HepG2 (cell line): ENCODE results near the gene RPS2. TPM values are rescaled to one million over a fixed set of nuclear protein-coding genes. Genes with fewer than 3 reads are reported as not detected.
A peak's percentile ranks its signal among the peaks of the same experiment; 100 is the strongest.

Source experiments
- BORCS8-MEF2B ChIP-seq: sonication (generic); formaldehyde crosslinking; IDR thresholded peaks from 2 replicates; pipeline ENCODE4 v1.8.0; 2022; ENCODE audit warnings: mild to moderate bottlenecking, missing genetic modification reagents
- CCDC6 ChIP-seq: sonication (generic); formaldehyde crosslinking; IDR thresholded peaks from 2 replicates; pipeline ENCODE4 v1.8.1; 2022; ENCODE audit warnings: mild to moderate bottlenecking, missing genetic modification reagents, moderate library complexity
- HOXD1 ChIP-seq: sonication (generic); formaldehyde crosslinking; IDR thresholded peaks from 2 replicates; pipeline ENCODE4 v1.5.0; 2020; ENCODE audit warnings: missing genetic modification reagents
- SIN3A ChIP-seq: IDR thresholded peaks from 2 replicates; pipeline ENCODE4 v1.6.1; 2011; ENCODE audit warnings: low read depth, mild to moderate bottlenecking, control low read depth, low read length, borderline replicate concordance
- SKI ChIP-seq: fragments of 450-650 bp; IDR thresholded peaks from one replicate; pipeline ENCODE4 v1.6.1; 2018; ENCODE audit warnings: mild to moderate bottlenecking; ENCODE audit not compliant: partially characterized antibody
- TCF7 ChIP-seq: sonication (generic); IDR thresholded peaks from 2 replicates; pipeline ENCODE4 v1.6.1; 2016; ENCODE audit warnings: antibody characterized with exemption, low read depth
- ZFP90 ChIP-seq: sonication (generic); formaldehyde crosslinking; IDR thresholded peaks from 2 replicates; pipeline ENCODE4 v1.8.0; 2022; ENCODE audit warnings: missing genetic modification reagents, mild to moderate bottlenecking, inconsistent platforms, borderline replicate concordance
- ZNF282 ChIP-seq: fragments of 450-650 bp; IDR thresholded peaks from 2 replicates; pipeline ENCODE4 v1.6.1; 2018; ENCODE audit not compliant: partially characterized antibody
- ZNF441 ChIP-seq: sonication (generic); formaldehyde crosslinking; IDR thresholded peaks from 2 replicates; pipeline ENCODE4 v1.7.0; 2021; ENCODE audit warnings: missing genetic modification reagents, borderline replicate concordance
- ZNF569 ChIP-seq: sonication (generic); formaldehyde crosslinking; IDR thresholded peaks from 2 replicates; pipeline ENCODE4 v1.5.0; 2020; ENCODE audit warnings: mild to moderate bottlenecking, missing genetic modification reagents, moderate library complexity, borderline replicate concordance
- polyA plus RNA-seq, 8 experiments: library from polyadenylated mRNA; depleted of rRNA in 3 of 8; stranded (reverse) in 7 of 8; unstranded in 1 of 8; fragments of >200 nt; fragmentation: Illumina TruSeq in 4 of 8; extraction: Trizol in 4 of 8; gene quantifications; 2 replicates each; pipeline versions ENCODE4 v1.2.1 to v1.2.3, GENCODE V29; 2011 to 2016; ENCODE audit warnings: low read depth in 4 of 8, missing spikeins in 1 of 8, mixed read lengths in 1 of 8; ENCODE audit not compliant: insufficient read depth in 1 of 8
- total RNA-seq, 5 experiments: library from RNA; depleted of rRNA; stranded (reverse); fragments of >200 nt; fragmentation: Illumina TruSeq; extraction: Trizol; gene quantifications; 2 replicates each; pipeline ENCODE4 v1.2.3, GENCODE V29; 2016; ENCODE audit warnings: low read depth in 1 of 5
- TF ChIP-seq, protein P1 (sequence below): sonication (generic); formaldehyde crosslinking; IDR thresholded peaks from 2 replicates; pipeline ENCODE4 v1.4.0; 2020; ENCODE audit warnings: missing genetic modification reagents
- TF ChIP-seq, protein P2 (sequence below): sonication (generic); formaldehyde crosslinking; IDR thresholded peaks from 2 replicates; pipeline ENCODE4 v1.8.1; 2023; ENCODE audit warnings: mild to moderate bottlenecking, missing genetic modification reagents
- TF ChIP-seq, protein P3 (sequence below): sonication (generic); formaldehyde crosslinking; IDR thresholded peaks from 2 replicates; pipeline ENCODE4 v1.4.0; 2020; ENCODE audit warnings: mild to moderate bottlenecking, missing genetic modification reagents
- TF ChIP-seq, protein P4 (sequence below): fragments of 450-650 bp; IDR thresholded peaks from 2 replicates; pipeline ENCODE4 v1.6.1; 2016
- TF ChIP-seq, protein P5 (sequence below), 2 experiments: sonication (generic) in 1 of 2; formaldehyde crosslinking in 1 of 2; IDR thresholded peaks; 2 replicates each; pipeline versions ENCODE4 v1.4.0 to v1.6.1; 2016 to 2020; ENCODE audit warnings: borderline replicate concordance in 1 of 2, low read depth in 1 of 2, mild to moderate bottlenecking in 1 of 2, missing genetic modification reagents in 1 of 2

RPS2 gene
- total and polyA plus RNA-seq, 2 of the 13 experiments (the other 11 are each of a cell fraction or from before 2014, with no cell fraction given) = 1,908 to 4,514 TPM

DNA sequence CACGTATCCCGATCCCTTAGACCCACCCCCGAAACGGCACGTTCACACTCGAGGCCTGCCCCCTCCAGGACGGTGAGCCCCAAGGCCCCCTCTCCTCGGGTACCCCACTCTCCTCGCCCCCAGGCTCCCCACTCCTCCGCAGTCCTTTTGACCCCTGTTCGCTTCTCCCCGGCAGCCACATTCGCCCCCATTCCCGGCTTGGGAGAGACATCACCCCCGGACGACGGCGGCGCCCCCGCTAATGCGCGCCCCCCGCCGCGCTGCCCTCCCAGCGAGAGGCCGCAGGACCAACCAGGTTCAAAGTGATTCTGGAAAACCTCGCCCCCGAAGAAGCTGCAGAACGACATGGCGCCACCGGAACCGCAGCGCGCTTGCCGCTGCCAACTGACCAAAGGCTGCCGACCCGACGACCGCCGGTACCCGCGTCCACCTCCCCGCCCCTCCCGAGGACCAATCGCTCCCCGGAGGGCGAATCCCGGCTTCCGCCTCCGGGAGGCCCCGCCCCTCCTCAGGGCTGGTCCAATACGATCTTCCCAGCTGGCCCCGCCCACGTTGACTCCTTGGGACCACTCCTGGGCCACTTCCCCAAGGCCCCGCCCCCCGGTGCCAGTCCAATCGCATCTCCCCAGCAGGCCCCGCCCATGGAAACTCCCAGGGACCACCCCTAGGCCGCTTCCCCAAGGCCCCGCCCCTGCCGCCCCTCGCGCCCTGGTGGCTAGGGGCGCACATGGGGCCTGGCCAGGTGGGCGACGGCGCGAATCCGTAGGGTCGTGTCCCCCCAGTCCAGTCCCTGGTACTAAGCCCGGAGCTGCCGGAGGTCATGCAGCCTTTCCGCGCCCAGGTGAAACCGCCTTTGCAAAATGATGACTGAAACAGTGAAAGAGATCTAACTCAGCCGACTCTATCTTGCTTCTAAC, 21.6 kb downstream of the RPS2 start, which contains the start of gene MSRB1 (continued):
- TF ChIP-seq, protein P1, sequence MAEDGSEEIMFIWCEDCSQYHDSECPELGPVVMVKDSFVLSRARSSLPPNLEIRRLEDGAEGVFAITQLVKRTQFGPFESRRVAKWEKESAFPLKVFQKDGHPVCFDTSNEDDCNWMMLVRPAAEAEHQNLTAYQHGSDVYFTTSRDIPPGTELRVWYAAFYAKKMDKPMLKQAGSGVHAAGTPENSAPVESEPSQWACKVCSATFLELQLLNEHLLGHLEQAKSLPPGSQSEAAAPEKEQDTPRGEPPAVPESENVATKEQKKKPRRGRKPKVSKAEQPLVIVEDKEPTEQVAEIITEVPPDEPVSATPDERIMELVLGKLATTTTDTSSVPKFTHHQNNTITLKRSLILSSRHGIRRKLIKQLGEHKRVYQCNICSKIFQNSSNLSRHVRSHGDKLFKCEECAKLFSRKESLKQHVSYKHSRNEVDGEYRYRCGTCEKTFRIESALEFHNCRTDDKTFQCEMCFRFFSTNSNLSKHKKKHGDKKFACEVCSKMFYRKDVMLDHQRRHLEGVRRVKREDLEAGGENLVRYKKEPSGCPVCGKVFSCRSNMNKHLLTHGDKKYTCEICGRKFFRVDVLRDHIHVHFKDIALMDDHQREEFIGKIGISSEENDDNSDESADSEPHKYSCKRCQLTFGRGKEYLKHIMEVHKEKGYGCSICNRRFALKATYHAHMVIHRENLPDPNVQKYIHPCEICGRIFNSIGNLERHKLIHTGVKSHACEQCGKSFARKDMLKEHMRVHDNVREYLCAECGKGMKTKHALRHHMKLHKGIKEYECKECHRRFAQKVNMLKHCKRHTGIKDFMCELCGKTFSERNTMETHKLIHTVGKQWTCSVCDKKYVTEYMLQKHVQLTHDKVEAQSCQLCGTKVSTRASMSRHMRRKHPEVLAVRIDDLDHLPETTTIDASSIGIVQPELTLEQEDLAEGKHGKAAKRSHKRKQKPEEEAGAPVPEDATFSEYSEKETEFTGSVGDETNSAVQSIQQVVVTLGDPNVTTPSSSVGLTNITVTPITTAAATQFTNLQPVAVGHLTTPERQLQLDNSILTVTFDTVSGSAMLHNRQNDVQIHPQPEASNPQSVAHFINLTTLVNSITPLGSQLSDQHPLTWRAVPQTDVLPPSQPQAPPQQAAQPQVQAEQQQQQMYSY = no peak
- TF ChIP-seq ZNF569 (CRISPR knock-in tag) (no peak), BORCS8-MEF2B (CRISPR knock-in tag) (peak; percentile 62), CCDC6 (CRISPR knock-in tag) (no peak), TCF7 (peak; percentile 30; the same call in 1 of the 2 replicates), SIN3A (peak; percentile 93; the same call in 1 of the 2 replicates), ZNF282 (no peak), ZNF441 (CRISPR knock-in tag) (no peak), SKI (no peak), ZFP90 (no peak; the same call in 1 of the 2 replicates), HOXD1 (CRISPR knock-in tag) (peak; percentile 18; the same call in 1 of the 2 replicates)
- TF ChIP-seq, protein P2, sequence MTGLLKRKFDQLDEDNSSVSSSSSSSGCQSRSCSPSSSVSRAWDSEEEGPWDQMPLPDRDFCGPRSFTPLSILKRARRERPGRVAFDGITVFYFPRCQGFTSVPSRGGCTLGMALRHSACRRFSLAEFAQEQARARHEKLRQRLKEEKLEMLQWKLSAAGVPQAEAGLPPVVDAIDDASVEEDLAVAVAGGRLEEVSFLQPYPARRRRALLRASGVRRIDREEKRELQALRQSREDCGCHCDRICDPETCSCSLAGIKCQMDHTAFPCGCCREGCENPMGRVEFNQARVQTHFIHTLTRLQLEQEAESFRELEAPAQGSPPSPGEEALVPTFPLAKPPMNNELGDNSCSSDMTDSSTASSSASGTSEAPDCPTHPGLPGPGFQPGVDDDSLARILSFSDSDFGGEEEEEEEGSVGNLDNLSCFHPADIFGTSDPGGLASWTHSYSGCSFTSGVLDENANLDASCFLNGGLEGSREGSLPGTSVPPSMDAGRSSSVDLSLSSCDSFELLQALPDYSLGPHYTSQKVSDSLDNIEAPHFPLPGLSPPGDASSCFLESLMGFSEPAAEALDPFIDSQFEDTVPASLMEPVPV (CRISPR knock-in tag) = peak; percentile 77; the same call in 1 of the 2 replicates
- TF ChIP-seq, protein P3, sequence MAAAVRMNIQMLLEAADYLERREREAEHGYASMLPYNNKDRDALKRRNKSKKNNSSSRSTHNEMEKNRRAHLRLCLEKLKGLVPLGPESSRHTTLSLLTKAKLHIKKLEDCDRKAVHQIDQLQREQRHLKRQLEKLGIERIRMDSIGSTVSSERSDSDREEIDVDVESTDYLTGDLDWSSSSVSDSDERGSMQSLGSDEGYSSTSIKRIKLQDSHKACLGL = peak; percentile 92
- TF ChIP-seq, protein P4, sequence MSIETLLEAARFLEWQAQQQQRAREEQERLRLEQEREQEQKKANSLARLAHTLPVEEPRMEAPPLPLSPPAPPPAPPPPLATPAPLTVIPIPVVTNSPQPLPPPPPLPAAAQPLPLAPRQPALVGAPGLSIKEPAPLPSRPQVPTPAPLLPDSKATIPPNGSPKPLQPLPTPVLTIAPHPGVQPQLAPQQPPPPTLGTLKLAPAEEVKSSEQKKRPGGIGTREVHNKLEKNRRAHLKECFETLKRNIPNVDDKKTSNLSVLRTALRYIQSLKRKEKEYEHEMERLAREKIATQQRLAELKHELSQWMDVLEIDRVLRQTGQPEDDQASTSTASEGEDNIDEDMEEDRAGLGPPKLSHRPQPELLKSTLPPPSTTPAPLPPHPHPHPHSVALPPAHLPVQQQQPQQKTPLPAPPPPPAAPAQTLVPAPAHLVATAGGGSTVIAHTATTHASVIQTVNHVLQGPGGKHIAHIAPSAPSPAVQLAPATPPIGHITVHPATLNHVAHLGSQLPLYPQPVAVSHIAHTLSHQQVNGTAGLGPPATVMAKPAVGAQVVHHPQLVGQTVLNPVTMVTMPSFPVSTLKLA = peak; percentile 20; the same call in 1 of the 2 replicates
- TF ChIP-seq, protein P5, sequence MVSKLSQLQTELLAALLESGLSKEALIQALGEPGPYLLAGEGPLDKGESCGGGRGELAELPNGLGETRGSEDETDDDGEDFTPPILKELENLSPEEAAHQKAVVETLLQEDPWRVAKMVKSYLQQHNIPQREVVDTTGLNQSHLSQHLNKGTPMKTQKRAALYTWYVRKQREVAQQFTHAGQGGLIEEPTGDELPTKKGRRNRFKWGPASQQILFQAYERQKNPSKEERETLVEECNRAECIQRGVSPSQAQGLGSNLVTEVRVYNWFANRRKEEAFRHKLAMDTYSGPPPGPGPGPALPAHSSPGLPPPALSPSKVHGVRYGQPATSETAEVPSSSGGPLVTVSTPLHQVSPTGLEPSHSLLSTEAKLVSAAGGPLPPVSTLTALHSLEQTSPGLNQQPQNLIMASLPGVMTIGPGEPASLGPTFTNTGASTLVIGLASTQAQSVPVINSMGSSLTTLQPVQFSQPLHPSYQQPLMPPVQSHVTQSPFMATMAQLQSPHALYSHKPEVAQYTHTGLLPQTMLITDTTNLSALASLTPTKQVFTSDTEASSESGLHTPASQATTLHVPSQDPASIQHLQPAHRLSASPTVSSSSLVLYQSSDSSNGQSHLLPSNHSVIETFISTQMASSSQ (IDR thresholded peaks at IDR 0.05; ENCODE audit: low read depth) = no peak
- TF ChIP-seq, protein P5 (CRISPR knock-in tag; IDR thresholded peaks at IDR 0.05; ENCODE audit: borderline replicate concordance) = 0 out of 2 replicates have a peak, but pooled peaks have one; percentile 13
